NCI-H2029 (cell line): Measurements from ENCODE around the gene KCNK15.

ENCODE experiments used
- DNase-seq: peaks from one replicate; lab custom pipeline; 2025; lab: John Stamatoyannopoulos, UW

KCNK15 gene

GRCh38 chr20:44790638-44791393, 45.2 kb downstream of the KCNK15 start:
- DNase-seq: no peak

DNA sequence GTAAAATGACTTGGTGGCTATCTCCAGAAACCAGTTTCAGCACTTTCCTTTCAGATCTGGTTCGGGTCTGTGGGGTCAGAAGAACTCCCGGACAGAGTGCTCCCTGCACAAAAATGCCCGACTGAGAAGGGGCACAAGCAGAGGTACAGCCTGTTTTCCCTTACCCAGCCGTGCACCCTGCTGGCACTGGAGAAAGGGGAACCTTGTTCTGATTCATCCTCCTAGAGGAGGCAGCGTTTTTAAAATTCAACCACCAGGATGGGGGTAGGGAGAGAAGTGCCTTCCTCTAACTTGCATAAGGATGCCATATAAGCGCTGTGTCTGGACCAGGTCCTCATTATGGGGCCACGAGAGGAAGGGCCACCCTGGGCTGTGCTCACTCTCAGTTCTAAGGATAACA, 47.1 kb downstream of the KCNK15 start:
- DNase-seq: no peak

DNA sequence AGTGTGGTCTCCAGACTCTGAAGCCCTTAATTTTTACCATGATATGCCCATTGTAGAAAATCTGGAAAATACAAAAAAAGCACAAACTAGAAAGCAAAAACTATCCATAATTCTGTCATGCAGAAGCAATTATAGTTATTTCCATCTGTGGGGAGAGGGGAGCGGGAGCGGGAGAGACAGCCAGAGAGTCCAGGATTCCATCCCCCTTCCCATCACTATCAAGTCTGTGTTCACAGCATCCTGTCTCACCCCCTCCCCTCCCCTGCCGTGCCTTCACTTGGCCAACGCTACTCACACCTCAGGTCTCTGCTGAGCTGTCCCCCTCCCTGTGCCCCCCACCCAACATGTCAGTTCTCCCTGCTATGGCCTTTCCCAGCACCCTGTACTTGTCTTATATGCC, 50.2 kb downstream of the KCNK15 start:
- DNase-seq: no peak

DNA sequence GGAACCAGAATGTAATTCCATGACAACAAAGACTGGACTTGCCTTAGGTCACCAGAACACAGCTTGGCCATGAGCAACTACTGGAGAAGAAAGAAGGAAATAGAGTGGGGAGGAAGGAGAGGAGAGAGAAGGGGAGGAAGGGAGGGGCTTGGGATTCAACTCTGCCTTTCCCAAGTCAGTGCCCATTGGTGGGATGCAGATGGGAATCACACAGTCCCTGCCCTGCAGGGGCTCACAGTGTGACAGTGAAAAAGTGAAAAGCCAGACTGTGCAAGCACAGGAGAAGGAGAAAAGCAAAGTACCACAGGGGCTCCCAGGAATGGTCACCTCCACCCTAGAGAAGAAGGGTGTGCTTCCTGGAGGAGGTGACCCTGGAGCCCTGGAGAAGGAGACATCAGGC, 50.6 kb downstream of the KCNK15 start:
- DNase-seq: no peak

GRCh38 chr20:44796758-44797457, 51.2 kb downstream of the KCNK15 start:
- no peak for DNase-seq

DNA sequence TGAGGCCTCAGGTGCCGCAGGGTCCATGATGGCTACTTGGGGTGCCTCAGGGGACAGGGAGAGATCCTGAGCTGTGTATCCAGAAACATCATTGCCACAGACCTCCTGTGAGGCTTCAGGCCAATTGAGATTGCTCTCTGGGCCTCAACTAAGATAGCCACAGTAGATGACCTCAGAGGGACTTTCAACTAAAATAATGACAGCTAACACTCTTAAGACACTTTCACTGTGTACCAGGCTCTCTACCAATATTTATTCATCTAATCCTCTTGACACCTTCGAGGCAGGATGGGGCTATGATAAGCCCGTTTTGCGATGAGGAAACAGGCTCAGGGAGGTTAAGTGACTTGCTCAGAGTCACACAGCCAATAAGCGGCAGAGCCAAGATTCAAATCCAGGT, 54.0 kb downstream of the KCNK15 start:
- DNase-seq: no peak

DNA sequence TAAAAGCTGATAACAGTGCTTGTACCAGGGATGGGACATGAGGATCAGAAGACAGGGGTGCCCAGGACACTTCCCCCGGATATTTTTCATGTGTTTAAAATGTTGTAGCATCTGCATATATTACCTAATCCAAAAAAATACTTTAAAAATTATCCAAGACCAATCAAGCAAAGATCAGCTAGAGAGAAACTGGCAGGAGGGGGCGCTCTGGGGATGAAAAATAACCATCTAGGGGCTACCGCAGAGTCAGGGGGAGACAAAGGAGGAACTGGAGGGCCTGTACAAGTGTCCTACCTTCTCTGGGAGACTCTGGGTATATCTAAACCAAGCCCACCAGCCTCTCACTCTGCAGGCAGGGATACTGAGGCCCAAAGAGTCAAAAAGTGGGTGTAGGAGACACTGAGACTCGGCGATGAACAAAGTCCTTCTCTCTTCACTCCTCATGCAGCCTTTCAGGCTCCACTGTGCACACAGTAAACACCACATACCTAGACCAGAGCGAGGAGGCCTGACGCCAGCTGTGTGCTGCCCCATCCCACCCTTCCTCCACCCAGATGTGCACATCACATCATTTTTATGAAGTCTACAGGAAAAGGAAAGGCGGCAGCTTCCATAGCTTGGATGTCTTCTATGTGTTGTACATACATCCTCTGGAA, 54.9 kb downstream of the KCNK15 start:
- DNase-seq: no peak
